ENCODE data around the gene CFAP44. TPM values are rescaled to one million over a fixed set of nuclear protein-coding genes. Genes with fewer than 3 reads are reported as not detected.
"Not testable (repeated sequence)": the region's sequence is repeated elsewhere in the genome, so short reads cannot be mapped to it uniquely, and the experiment has no call there.

The CFAP44 gene
- total RNA-seq: 10 to 100 TPM in 1 of 2 donors, under 1 TPM in 1; 0.71 to 10.2 TPM

GRCh38 chr3:113441051-113441770 is at the start of gene CFAP44:
Gene CFAP44, minus strand, starts transcription at chr3:113441493. Its CDS starts 7,829 bp downstream, at chr3:113433664.
- DNase-seq (ENCODE audit: low spot score in 2 of 2) (peak; percentile 54 to 61), ATAC-seq (peak; percentile 63 to 81)
- H3K9me3 Mint-ChIP-seq: no peaks in the 10 kb centered on the region
- H3K27ac Mint-ChIP-seq: peak within 1 kb of the TSS in 1 of 2 donors; percentile 46
- peaks cover under 1% of the 10 kb centered on the region in 2 donors for H3K36me3 Mint-ChIP-seq

DNA sequence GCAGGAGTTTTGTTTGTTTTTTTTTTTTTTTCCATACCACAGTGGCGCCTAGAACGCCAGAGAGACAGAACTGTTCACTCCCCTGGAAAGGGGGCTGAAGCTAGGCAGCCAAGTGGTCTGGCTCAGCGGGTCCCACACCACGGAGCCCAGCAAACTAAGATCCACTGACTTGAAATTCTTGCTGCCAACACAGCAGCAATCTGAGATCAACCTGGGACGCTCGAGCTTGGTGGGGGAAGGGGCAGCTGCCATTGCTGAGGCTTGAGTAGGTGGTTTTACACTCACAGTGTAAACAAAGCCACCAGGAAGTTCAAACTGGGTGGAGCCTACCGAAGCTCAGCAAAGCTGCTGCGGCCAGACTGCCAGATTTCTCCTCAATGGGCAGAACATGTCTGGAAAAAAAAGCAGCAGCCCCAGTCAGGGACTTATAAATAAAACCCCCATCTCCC is 43.9 kb upstream of the CFAP44 start:
- ATAC-seq (no peak), DNase-seq (ENCODE audit: low spot score in 2 of 2) (no peak)
- Mint-ChIP-seq H3K36me3 (peaks cover 14 to 18% of the 10 kb centered on the region in 2 donors), H3K27ac (peak overlapping the region in 1 of 2 donors; percentile 9), H3K9me3 (peaks cover 4 to 12% of the 10 kb centered on the region in 2 donors)

DNA sequence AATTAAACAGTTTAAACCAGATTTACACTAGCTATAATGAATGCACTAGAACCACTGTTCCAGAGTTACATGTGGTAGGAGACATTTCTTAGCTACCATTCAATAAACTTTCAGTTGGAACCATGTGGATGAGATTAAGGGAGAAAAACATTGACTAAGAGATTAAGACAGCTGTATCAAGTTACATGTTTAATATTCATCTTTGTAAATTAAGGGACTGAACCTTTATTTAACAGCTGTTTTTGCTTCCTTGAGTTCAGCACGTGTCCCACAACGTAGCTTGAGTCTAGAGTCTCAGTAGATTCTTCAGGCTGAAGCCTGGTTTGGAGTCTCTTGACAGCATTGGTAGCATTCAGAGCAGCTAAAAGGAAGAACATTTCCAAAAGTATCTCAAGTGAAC is 27.2 kb upstream of the CFAP44 start:
- ATAC-seq (no peak), DNase-seq (ENCODE audit: low spot score in 2 of 2) (no peak)
- Mint-ChIP-seq H3K9me3 (peaks cover 0 to 10% of the 10 kb centered on the region in 2 donors), H3K27ac (no peak overlapping the region), H3K36me3 (peaks cover 29 to 30% of the 10 kb centered on the region in 2 donors)

GRCh38 chr3:113461488-113461887 is 20.2 kb upstream of the CFAP44 start:
- H3K9me3 Mint-ChIP-seq: no peaks in the 10 kb centered on the region
- H3K27ac Mint-ChIP-seq: no peak overlapping the region
- no peak for DNase-seq (ENCODE audit: low spot score in 2 of 2)
- ATAC-seq: no peak
- peaks cover 38 to 58% of the 10 kb centered on the region in 2 donors for H3K36me3 Mint-ChIP-seq

GRCh38 chr3:113458554-113458953 is 17.3 kb upstream of the CFAP44 start:
- H3K9me3 Mint-ChIP-seq; H3K27ac Mint-ChIP-seq; DNase-seq (ENCODE audit: low spot score in 2 of 2); ATAC-seq: not testable (repeated sequence)
- H3K36me3 Mint-ChIP-seq: peaks cover 38 to 58% of the 10 kb centered on the region in 2 donors

DNA sequence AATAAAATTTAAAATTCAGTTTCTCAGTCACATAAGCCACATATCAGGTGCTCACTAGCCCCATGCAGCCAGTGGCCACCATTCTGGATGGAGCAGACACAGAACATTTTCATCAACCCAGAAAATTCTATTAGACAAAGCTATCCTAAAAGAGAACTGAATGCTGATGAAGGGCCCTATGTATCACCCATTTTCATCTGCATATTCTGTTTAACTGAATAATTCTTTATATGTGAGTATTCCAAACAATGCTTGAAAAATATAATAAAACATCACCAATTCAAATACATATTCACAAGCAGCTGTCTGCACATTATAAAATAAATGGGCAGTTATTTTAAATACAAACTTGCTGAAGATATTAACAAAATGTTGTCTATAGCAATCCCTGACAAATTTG is 14.2 kb upstream of the CFAP44 start:
- ATAC-seq (no peak), DNase-seq (ENCODE audit: low spot score in 2 of 2) (no peak)
- Mint-ChIP-seq H3K36me3 (peaks cover 29 to 49% of the 10 kb centered on the region in 2 donors), H3K27ac (no peak overlapping the region), H3K9me3 (no peaks in the 10 kb centered on the region)

GRCh38 chr3:113454630-113455029 is 13.3 kb upstream of the CFAP44 start:
- peak; percentile 39 to 78 for ATAC-seq
- Mint-ChIP-seq H3K36me3 (peaks cover 20 to 41% of the 10 kb centered on the region in 2 donors), H3K27ac (peak overlapping the region in 1 of 2 donors; percentile 52), H3K9me3 (no peaks in the 10 kb centered on the region)
- DNase-seq (ENCODE audit: low spot score in 2 of 2): no peak

DNA sequence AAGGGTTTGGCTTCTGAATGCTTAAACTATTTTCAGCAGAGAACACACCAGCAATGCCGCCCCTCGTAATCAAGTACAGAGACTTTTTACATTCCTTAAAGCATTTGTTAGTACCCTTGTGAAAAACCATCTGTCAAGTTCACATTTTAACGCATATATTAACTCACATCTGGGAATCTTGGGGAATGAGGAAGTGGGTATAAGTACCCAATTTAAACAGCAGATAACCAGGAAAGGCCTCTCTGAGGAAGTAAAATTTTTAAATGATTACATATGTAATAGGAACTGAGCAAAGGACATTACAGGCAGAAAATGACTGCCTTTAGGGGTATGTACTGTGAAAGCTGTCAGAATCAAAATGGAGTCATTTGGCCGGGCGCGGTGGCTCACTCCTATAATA is 12.8 kb upstream of the CFAP44 start:
- Mint-ChIP-seq H3K27ac (no peak overlapping the region), H3K9me3 (no peaks in the 10 kb centered on the region), H3K36me3 (peaks cover 15 to 35% of the 10 kb centered on the region in 2 donors)
- ATAC-seq (no peak), DNase-seq (ENCODE audit: low spot score in 2 of 2) (no peak)

DNA sequence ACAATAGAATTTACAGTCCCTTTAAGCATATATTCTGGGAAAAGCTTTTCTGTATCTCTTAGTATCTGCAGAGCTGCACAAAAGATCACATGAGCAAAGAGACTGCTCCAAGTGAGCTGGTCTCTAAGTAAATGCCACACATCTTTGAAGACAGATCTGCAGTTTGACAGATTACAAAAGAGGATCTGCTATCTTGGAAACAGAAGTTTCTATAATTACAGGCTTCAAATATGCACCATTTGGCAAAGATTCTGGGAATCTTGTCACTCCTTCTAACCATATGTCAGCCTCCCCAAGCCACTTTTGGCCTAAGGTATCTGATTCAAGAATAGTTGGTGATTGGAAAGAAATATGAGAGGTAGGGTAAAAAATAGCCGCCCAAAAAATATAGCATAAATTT is 9.6 kb upstream of the CFAP44 start:
- Mint-ChIP-seq H3K27ac (no peak overlapping the region), H3K36me3 (peaks cover 7 to 24% of the 10 kb centered on the region in 2 donors)
- no peak for ATAC-seq

DNA sequence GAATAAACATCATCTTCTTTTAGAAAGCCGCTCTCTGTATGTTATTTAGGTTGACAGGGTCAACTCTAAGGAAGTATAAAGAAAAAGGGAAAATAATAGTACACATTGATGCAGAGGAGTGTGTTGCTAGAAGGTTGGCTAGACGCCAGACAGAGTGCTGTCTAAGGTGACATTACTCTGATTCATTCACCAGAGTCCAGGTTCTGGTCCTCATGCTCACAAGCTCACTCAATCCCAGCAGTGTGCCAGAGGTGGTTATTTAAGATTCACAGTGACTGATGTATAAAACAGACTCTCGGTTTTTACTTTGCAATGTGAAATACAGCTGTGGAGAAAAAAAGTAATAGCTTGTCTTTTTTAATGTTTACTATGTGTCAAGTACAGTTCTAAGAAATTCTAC is 1.7 kb downstream of the CFAP44 start:
- H3K9me3 Mint-ChIP-seq: no peaks in the 10 kb centered on the region
- H3K27ac Mint-ChIP-seq: no peak overlapping the region
- DNase-seq (ENCODE audit: low spot score in 2 of 2) (no peak), ATAC-seq (no peak)
- no peaks in the 10 kb centered on the region for H3K36me3 Mint-ChIP-seq

More for the DNA sequence above, 9.6 kb upstream of the CFAP44 start:
- no peak for DNase-seq (ENCODE audit: low spot score in 2 of 2)
- H3K9me3 Mint-ChIP-seq: no peaks in the 10 kb centered on the region

DNA sequence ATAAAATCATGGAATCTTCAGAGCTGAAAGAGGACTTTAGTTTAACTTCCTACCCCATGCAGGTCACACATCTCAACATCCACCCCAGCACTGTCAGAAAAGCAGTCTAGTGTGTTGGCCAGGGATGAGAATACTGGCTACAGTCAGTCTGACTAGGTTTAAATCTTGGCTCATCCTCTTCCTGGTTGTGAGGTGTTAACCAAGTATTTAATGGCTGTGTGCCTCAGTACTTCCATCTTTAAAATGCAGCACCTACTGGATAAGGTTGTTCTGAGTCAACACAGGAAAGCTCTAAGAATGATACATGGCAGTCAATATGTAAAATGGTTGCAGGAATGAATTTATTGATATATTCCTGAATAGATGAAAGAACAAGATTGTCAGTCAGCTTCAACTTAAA is 3.1 kb downstream of the CFAP44 start:
- DNase-seq (ENCODE audit: low spot score in 2 of 2): no peak
- H3K9me3 Mint-ChIP-seq: no peaks in the 10 kb centered on the region
- H3K36me3 Mint-ChIP-seq: no peaks in the 10 kb centered on the region
- no peak for ATAC-seq
- no peak overlapping the region for H3K27ac Mint-ChIP-seq

DNA sequence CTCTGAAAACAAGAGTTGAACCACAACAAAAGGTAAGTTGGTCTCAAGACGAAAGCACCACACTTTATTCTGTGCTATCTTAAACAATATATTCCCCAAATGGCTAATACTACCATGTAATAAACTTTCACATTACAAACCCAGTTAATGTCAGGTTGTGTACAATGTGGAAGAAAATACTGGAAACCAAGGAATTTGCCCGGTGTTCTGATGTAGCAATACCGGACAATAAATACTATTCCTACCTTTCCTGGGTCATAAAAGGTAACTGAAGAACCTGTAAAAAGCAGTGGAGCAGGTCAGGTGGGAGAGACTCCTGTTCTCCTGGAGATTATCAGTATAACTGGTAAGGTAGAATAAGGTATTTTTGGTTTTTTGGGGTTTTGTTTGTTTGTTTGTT is 3.9 kb downstream of the CFAP44 start:
- ATAC-seq: no peak
- DNase-seq (ENCODE audit: low spot score in 2 of 2): no peak
- H3K36me3 Mint-ChIP-seq: no peaks in the 10 kb centered on the region
- H3K9me3 Mint-ChIP-seq: no peaks in the 10 kb centered on the region
- no peak overlapping the region for H3K27ac Mint-ChIP-seq

- no peak overlapping the region for H3K27ac Mint-ChIP-seq
- DNase-seq (ENCODE audit: low spot score in 2 of 2): peak in 1 of 2 donors; percentile 10
- H3K36me3 Mint-ChIP-seq: no peaks in the 10 kb centered on the region
- no peaks in the 10 kb centered on the region for H3K9me3 Mint-ChIP-seq
- peak; percentile 55 to 87 for ATAC-seq
Observed at GRCh38 chr3:113436809-113437208, 4.5 kb downstream of the CFAP44 start.

- ATAC-seq (no peak), DNase-seq (ENCODE audit: low spot score in 2 of 2) (no peak)
- Mint-ChIP-seq H3K36me3 (peaks cover 13 to 17% of the 10 kb centered on the region in 2 donors), H3K9me3 (peaks cover 4 to 9% of the 10 kb centered on the region in 2 donors), H3K27ac (no peak overlapping the region)
Observed at GRCh38 chr3:113431811-113432210, 9.5 kb downstream of the CFAP44 start.

DNA sequence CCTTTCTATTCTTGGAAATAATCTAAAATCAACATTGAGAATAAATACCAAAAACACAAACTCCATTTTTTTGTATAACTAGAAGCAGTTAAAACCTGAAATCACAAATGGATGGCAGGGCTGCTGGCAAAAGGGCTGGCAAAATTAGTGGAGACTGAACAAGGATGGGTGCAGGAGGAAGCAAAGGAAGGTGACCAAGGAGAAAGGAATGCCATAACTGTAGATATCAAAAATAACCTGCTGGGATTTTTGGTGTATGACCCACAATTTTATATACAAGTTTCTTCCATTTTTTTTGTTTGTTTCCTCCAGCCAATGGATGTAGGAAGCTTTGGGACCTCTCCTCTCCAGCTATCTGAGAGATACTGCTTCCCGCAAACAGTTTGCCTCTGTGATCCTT is 12.7 kb downstream of the CFAP44 start:
- no peak for DNase-seq (ENCODE audit: low spot score in 2 of 2)
- H3K27ac Mint-ChIP-seq: no peak overlapping the region
- H3K9me3 Mint-ChIP-seq: peaks cover 11 to 13% of the 10 kb centered on the region in 2 donors
- no peak for ATAC-seq
- peaks cover 35 to 46% of the 10 kb centered on the region in 2 donors for H3K36me3 Mint-ChIP-seq

GRCh38 chr3:113423699-113424098 is 17.6 kb downstream of the CFAP44 start:
- peaks cover 35 to 46% of the 10 kb centered on the region in 2 donors for H3K36me3 Mint-ChIP-seq
- H3K9me3 Mint-ChIP-seq: peaks cover 11 to 13% of the 10 kb centered on the region in 2 donors
- DNase-seq (ENCODE audit: low spot score in 2 of 2) (no peak), ATAC-seq (no peak)
- no peak overlapping the region for H3K27ac Mint-ChIP-seq

DNA sequence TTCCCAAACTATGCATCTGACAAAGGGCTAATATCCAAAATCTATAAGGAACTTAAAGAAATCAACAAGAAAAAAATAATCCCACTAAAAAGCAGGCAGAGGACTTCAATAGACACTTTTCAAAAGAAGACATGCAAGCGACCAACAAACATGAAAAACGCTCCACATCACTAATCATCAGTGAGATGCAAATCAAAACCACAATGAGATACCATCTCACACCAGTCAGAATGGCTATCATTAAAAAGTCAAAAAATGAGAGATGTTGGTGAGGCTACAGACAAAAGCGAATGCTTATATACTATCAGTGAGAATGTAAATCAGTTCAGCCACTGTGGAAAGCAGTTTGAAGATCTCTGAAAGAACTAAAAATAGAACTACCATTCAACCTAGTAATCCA is 20.2 kb downstream of the CFAP44 start:
- no peak for ATAC-seq
- Mint-ChIP-seq H3K27ac (no peak overlapping the region), H3K36me3 (peaks cover 18 to 32% of the 10 kb centered on the region in 2 donors), H3K9me3 (peaks cover 2% of the 10 kb centered on the region in 2 donors)
- DNase-seq (ENCODE audit: low spot score in 2 of 2): no peak

DNA sequence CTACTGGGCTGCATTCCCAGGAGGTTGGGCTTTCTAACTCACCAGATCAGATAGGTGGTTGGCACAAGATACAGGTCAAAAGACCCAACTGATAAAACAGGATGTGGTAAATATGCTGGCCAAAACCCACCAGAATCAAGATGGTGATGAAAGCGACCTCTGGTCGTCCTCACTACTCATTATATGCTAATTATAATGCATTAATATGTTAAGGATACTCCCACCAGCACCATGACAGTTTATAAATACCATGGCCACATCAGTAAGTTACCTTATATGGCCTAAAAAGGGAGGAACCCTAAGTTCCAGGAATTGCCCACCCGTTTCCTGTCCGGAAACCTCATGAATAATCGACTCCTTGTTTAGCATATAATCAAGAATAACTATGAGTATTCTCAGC is 31.6 kb downstream of the CFAP44 start:
- Mint-ChIP-seq H3K36me3 (peaks cover 20 to 24% of the 10 kb centered on the region in 2 donors), H3K9me3 (peaks cover 16 to 18% of the 10 kb centered on the region in 2 donors), H3K27ac (no peak overlapping the region)
- DNase-seq (ENCODE audit: low spot score in 2 of 2): no peak
- no peak for ATAC-seq
